A549 treated with Hydrocortisone at 1 μM for 4 hours (cell line): ENCODE data around the gene CSHL1. TPM values are rescaled to one million over a fixed set of nuclear protein-coding genes. Genes with fewer than 3 reads are reported as not detected.

Experiments used
- total RNA-seq: library from RNA; stranded (reverse); fragments of 200-300 nt; extraction: Qiagen RNA extraction; gene quantifications from 5 replicates; pipeline ENCODE4 v1.2.3, GENCODE V29; 2022

CSHL1 gene
- total RNA-seq: not detected in 5 replicates

DNA sequence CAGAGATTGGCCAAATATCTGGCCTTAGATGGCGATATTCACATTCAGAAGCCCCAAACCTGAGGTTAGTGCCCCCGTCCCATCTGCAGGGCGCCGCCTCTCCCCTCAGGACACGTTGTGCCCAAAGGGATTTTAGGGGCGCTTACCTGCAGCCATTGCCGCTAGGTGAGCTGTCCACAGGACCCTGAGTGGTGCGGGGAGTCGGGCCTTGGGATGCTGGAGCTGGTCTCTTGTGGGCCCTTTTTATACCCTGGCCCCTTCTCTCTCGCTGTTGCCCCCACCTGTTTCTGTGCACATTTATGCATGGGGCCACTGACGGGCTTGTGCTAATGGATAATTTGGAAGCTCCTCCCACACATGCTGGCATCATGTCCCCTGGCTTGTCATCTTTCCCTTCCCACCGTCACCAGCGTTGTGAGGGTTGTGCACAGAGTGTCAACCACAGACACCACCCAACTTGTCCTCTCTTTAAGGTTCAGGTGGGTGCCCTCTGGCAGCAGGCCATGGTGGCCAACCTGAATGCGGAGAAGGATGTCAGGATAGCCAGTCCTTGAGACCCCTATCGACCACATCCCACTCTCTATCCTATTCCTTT, at the start of gene CSHL1:
TSS of gene CSHL1 (minus strand) at position 218 of the 595 bp plus-strand sequence. CDS start at position 156, 62 bp downstream.

DNA sequence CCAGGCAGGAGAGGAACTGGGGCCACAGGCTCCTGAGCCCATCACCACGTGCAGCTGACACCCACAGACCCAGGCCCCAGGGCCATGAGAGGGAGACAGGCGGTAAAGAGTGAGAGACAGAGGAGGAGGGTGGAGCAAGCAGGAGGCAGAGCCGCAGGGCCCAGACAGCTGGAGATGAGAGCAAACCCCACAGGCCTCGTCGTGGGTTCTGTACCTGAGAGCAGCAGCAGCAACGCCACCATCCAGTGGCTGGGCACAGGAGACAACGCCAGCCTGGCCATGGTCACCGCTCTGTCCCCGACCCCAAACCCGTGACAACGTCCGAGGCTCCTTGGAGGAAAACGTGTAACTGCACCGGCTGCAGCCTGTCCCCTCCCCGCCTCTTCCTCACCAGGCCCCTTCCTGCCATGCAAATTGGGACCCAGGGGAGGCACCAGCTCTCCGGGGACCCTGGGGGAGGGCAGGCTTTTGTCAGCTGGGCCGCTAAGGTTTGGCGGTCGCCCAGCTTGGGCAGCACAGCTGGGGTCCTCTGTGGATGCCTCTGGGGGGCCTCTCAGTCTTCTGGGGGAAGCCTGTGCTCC, 21.0 kb upstream of the CSHL1 start, which contains the start of gene CD79B:
TSS of gene CD79B (minus strand) at position 351 of the 581 bp plus-strand sequence. CDS start at position 281, 70 bp downstream.

DNA sequence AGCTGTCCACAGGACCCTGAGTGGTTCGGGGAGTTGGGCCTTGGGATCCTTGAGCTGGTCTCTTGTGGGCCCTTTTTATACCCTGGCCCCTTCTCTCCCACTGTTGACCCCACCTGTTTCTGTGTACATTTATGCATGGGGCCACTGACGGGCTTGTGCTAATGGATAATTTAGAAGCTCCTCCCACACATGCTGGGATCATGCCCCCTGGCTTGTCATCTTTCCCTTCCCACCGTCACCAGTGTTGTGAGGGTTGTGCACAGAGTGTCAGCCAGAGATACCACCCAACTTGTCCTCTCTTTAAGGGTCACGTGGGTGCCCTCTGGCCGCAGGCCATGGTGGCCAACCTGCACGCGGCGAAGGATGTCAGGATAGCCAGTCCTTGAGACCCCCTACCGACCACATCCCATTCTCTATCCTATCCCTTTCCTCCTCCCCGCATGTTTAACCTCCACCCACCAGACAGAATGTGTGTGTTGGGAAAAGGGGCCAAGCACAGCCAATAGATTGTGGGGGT, 7.8 kb upstream of the CSHL1 start, which contains the start of gene GH1:
TSS of gene GH1 (minus strand) at position 51 of the 517 bp plus-strand sequence. CDS start 63 bp downstream, outside the sequence.

DNA sequence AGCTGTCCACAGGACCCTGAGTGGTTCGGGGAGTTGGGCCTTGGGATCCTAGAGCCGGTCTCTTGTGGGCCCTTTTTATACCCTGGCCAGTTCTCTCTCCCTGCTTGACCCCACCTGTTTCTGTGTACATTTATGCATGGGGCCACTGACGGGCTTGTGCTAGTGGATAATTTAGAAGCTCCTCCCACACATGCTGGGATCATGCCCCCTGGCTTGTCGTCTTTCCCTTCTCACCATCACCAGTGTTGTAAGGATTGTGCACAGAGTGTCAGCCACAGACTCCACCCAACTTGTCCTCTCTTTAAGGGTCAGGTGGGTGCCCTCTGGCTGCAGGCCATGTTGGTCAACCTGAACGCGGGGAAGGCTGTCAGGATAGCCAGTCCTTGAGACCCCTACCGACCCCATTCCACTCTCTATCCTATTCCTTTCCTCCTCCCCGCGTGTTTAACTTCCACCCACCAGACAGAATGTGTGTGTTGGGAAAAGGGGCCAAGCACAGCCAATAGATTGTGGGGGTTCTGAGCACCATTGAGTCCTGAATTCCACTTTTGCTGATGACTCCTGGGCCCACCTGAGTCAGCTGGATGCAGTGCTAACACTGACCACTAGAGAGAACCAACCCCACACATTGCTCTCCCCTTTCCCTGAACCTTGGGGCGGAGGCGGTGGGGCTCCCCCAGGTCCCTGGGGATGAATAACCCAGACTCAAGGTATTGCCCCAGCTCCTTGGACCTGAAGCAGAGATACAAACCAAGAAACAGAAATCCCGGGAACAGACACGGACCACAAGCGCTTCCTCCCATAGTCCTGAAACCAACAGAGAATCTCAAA, 14.3 kb downstream of the CSHL1 start, which contains the start of gene CSH1:
TSS of gene CSH1 (minus strand) at position 51 of the 831 bp plus-strand sequence. CDS start 63 bp downstream, outside the sequence.

DNA sequence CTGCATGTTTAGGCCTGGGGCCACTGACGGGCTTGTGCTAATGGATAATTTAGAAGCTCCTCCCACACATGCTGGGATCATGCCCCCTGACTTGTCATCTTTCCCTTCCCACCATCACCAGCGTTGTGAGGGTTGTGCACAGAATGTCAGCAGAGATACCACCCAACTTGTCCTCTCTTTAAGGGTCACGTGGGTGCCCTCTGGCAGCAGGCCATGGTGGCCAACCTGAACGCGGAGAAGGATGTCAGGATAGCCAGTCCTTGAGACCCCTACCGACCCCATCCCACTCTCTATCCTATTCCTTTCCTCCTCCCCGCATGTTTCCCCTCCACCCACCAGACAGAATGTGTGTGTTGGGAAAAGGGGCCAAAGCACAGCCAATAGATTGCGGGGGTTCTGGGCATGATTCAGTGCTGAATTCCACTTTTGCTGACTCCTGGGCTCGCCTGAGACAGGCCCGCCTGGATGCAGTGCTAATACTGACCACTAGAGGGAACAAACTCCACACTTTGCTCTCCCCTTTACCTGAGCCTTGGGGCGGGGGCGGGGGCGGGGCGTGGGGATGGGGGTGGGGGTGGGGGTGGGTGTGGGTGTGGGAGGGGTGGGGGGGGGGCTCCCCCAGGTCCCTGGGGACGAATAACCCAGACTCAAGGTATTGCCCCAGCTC, 29.0 kb downstream of the CSHL1 start, which contains the start of gene GH2:
TSS of gene GH2 (minus strand) at position 10 of the 667 bp plus-strand sequence. CDS start 143 bp downstream, outside the sequence.

DNA sequence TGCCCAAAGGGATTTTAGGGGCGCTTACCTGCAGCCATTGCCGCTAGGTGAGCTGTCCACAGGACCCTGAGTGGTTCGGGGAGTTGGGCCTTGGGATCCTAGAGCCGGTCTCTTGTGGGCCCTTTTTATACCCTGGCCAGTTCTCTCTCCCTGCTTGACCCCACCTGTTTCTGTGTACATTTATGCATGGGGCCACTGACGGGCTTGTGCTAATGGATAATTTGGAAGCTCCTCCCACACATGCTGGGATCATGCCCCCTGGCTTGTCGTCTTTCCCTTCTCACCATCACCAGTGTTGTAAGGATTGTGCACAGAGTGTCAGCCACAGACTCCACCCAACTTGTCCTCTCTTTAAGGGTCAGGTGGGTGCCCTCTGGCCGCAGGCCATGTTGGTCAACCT, 37.5 kb downstream of the CSHL1 start, which contains the start of gene CSH2:
TSS of gene CSH2 (minus strand) at position 101 of the 400 bp plus-strand sequence. CDS start at position 38, 63 bp downstream.

Other genes starting within 250 kb of the CSHL1 start
- gene LIMD2, start 211.1 kb downstream of the CSHL1 start, total RNA-seq: 8.6 to 13.1 TPM (median 11.4 TPM) in 5 replicates
- 24.4 to 28.1 TPM (median 26.4 TPM) in 5 replicates for gene STRADA, start 169.5 kb downstream of the CSHL1 start, total RNA-seq
- gene CCDC47, start 137.7 kb downstream of the CSHL1 start, total RNA-seq: 88.9 to 149 TPM (median 97.5 TPM) in 5 replicates
- 90.8 to 118 TPM (median 92.2 TPM) in 5 replicates for gene DDX42, start 137.1 kb downstream of the CSHL1 start, total RNA-seq
- gene PSMC5, start 83.8 kb downstream of the CSHL1 start, total RNA-seq: 207 to 230 TPM (median 219 TPM) in 5 replicates
- 49.9 to 68.9 TPM (median 53.1 TPM) in 5 replicates for gene FTSJ3, start 83.6 kb downstream of the CSHL1 start, total RNA-seq
- 52.5 to 63.2 TPM (median 58.6 TPM) in 5 replicates for gene SMARCD2, start 68.6 kb downstream of the CSHL1 start, total RNA-seq
- gene CSH2, start 37.6 kb downstream of the CSHL1 start, total RNA-seq: not detected in 5 replicates
- gene GH2, start 29.3 kb downstream of the CSHL1 start, total RNA-seq: not detected in 5 replicates
- gene CSH1, start 14.7 kb downstream of the CSHL1 start, total RNA-seq: not detected in 5 replicates
- gene GH1, start 7.6 kb upstream of the CSHL1 start, total RNA-seq: not detected in 5 replicates
- 0.08 to 0.09 TPM in 2 of 5 replicates, not detected in the others for gene CD79B, start 21.1 kb upstream of the CSHL1 start, total RNA-seq
- 0.03 to 0.15 TPM (median 0.07 TPM) in 5 replicates for gene SCN4A, start 61.7 kb upstream of the CSHL1 start, total RNA-seq
- 0.46 to 0.89 TPM (median 0.53 TPM) in 5 replicates for gene PRR29, start 87.1 kb upstream of the CSHL1 start, total RNA-seq
- not detected in 5 replicates for gene ICAM2, start 109.4 kb upstream of the CSHL1 start, total RNA-seq
- 2.9 to 3.9 TPM (median 3.6 TPM) in 5 replicates for gene ERN1, start 218.9 kb upstream of the CSHL1 start, total RNA-seq